Activated naive CD8-positive, alpha-beta T cell treated with anti-CD3 and anti-CD28 coated beads, Interleukin-2, amount 50 U/mL, for 24 hours (primary cell): ENCODE data around the gene PTGDR.

Source experiments
- ATAC-seq: fragments of 150-1000 bp; cut with Tn5 transposase; one replicate; pipeline ENCODE4 v1.10.0; 2021
- DNase-seq: peaks from one replicate; pipeline ENCODE4 v3.0.0; 2021
- H3K27ac Mint-ChIP-seq: one replicate; pipeline ENCODE4 v1.8.0; 2021; ENCODE audit warnings: mild to moderate bottlenecking, mixed read lengths
- H3K27me3 Mint-ChIP-seq: one replicate; pipeline ENCODE4 v1.8.0; 2021; ENCODE audit warnings: mixed read lengths
- H3K36me3 Mint-ChIP-seq: one replicate; pipeline ENCODE4 v1.8.0; 2021; ENCODE audit warnings: low read depth, mixed read lengths
- H3K4me1 Mint-ChIP-seq: one replicate; pipeline ENCODE4 v1.8.0; 2021; ENCODE audit warnings: mixed read lengths
- H3K4me3 Mint-ChIP-seq: one replicate; pipeline ENCODE4 v1.8.0; 2021; ENCODE audit warnings: mild to moderate bottlenecking, moderate library complexity, mixed read lengths
- H3K9me3 Mint-ChIP-seq: one replicate; pipeline ENCODE4 v1.8.0; 2021; ENCODE audit warnings: mixed read lengths

PTGDR gene

GRCh38 chr14:52275372-52275771 is 7.9 kb downstream of the PTGDR start:
- Mint-ChIP-seq H3K36me3 (no peaks in the 10 kb centered on the region), H3K27ac (no peak overlapping the region), H3K4me3 (no peak overlapping the region), H3K4me1 (peaks cover 16% of the 10 kb centered on the region), H3K9me3 (no peaks in the 10 kb centered on the region), H3K27me3 (peaks cover 2% of the 10 kb centered on the region)
- DNase-seq (no peak), ATAC-seq (peak; percentile 65)

GRCh38 chr14:52277552-52277951 is 10.1 kb downstream of the PTGDR start:
- no peak overlapping the region for H3K27ac Mint-ChIP-seq
- H3K4me1 Mint-ChIP-seq: peaks cover 17% of the 10 kb centered on the region
- H3K4me3 Mint-ChIP-seq: no peak overlapping the region
- H3K36me3 Mint-ChIP-seq: no peaks in the 10 kb centered on the region
- H3K9me3 Mint-ChIP-seq: no peaks in the 10 kb centered on the region
- H3K27me3 Mint-ChIP-seq: no peaks in the 10 kb centered on the region
- no peak for ATAC-seq
- DNase-seq: no peak

- ATAC-seq: no peak
Measured at GRCh38 chr14:52279408-52279807, 11.9 kb downstream of the PTGDR start.

DNA sequence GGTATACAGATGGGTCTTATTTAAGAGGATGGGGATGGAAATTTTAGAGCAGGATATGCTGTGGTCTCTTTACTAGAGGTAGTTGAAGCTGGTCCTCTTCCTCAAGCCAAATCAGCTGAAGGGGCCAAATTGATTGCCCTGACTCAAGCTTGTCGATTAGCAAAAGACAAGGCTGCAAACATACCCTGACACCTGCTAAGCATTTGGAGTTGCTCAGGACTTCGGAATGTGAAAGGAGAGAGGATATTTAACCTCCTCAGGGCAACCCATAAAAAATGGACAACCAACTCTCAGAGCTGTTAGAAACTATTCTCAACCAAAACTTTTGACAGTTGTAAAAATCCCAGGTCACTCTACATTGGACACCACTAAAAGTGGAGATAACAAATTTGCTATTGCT is 15.6 kb downstream of the PTGDR start:
- no peak overlapping the region for H3K4me3 Mint-ChIP-seq
- H3K27ac Mint-ChIP-seq: no peak overlapping the region
- no peak for DNase-seq
- H3K27me3 Mint-ChIP-seq: no peaks in the 10 kb centered on the region
- H3K4me1 Mint-ChIP-seq: peaks cover 27% of the 10 kb centered on the region
- ATAC-seq: no peak
- no peaks in the 10 kb centered on the region for H3K9me3 Mint-ChIP-seq
- H3K36me3 Mint-ChIP-seq: no peaks in the 10 kb centered on the region

More at GRCh38 chr14:52279408-52279807, 11.9 kb downstream of the PTGDR start:
- no peaks in the 10 kb centered on the region for H3K27me3 Mint-ChIP-seq
- H3K27ac Mint-ChIP-seq: no peak overlapping the region
- no peak for DNase-seq
- H3K36me3 Mint-ChIP-seq: no peaks in the 10 kb centered on the region
- H3K9me3 Mint-ChIP-seq: no peaks in the 10 kb centered on the region
- peaks cover 17% of the 10 kb centered on the region for H3K4me1 Mint-ChIP-seq
- no peak overlapping the region for H3K4me3 Mint-ChIP-seq

- no peak overlapping the region for H3K4me3 Mint-ChIP-seq
- no peak overlapping the region for H3K27ac Mint-ChIP-seq
- DNase-seq: no peak
- no peaks in the 10 kb centered on the region for H3K36me3 Mint-ChIP-seq
- no peak for ATAC-seq
- H3K9me3 Mint-ChIP-seq: peaks cover 6% of the 10 kb centered on the region
- no peaks in the 10 kb centered on the region for H3K27me3 Mint-ChIP-seq
- H3K4me1 Mint-ChIP-seq: peaks cover 21% of the 10 kb centered on the region
Measured at GRCh38 chr14:52286661-52287649, 19.5 kb downstream of the PTGDR start.

GRCh38 chr14:52296378-52296777 is 28.9 kb downstream of the PTGDR start:
- H3K4me3 Mint-ChIP-seq: no peak overlapping the region
- H3K36me3 Mint-ChIP-seq: no peaks in the 10 kb centered on the region
- no peak overlapping the region for H3K27ac Mint-ChIP-seq
- no peaks in the 10 kb centered on the region for H3K9me3 Mint-ChIP-seq
- no peak for ATAC-seq
- DNase-seq: no peak
- H3K4me1 Mint-ChIP-seq: peaks cover 13% of the 10 kb centered on the region
- no peaks in the 10 kb centered on the region for H3K27me3 Mint-ChIP-seq

- H3K4me3 Mint-ChIP-seq: no peak overlapping the region
- peaks cover 2% of the 10 kb centered on the region for H3K27me3 Mint-ChIP-seq
- H3K27ac Mint-ChIP-seq: no peak overlapping the region
- no peaks in the 10 kb centered on the region for H3K9me3 Mint-ChIP-seq
- ATAC-seq: no peak
- H3K36me3 Mint-ChIP-seq: no peaks in the 10 kb centered on the region
- H3K4me1 Mint-ChIP-seq: peaks cover 14% of the 10 kb centered on the region
- no peak for DNase-seq
Measured at GRCh38 chr14:52298795-52299194, 31.3 kb downstream of the PTGDR start.

GRCh38 chr14:52299692-52300278 is 32.3 kb downstream of the PTGDR start:
- Mint-ChIP-seq H3K27me3 (peaks cover 2% of the 10 kb centered on the region), H3K27ac (no peak overlapping the region), H3K4me1 (peaks cover 18% of the 10 kb centered on the region), H3K4me3 (no peak overlapping the region), H3K9me3 (no peaks in the 10 kb centered on the region), H3K36me3 (no peaks in the 10 kb centered on the region)
- no peak for DNase-seq
- ATAC-seq: peak; percentile 61

DNA sequence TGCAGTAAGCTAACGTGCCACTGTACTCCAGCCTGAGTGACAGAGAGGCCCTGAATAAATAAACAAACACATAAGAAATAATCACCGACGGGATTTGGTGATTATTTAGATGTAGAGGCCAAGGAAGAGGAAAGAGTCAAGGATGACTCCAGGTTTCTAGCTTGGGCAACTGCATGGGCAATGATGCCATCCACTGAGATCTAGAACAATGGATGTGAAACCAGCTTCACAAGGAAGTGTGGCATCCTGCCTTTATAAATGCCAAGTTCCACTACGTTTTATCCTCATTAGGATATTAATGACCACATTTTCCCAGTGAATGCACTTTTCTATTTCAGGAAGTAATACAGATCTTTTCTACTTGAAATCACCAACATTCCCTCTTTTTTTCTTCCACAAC is 35.7 kb downstream of the PTGDR start:
- no peaks in the 10 kb centered on the region for H3K36me3 Mint-ChIP-seq
- H3K27me3 Mint-ChIP-seq: peaks cover 2% of the 10 kb centered on the region
- H3K27ac Mint-ChIP-seq: no peak overlapping the region
- no peaks in the 10 kb centered on the region for H3K9me3 Mint-ChIP-seq
- DNase-seq (no peak), ATAC-seq (no peak)
- no peak overlapping the region for H3K4me3 Mint-ChIP-seq
- H3K4me1 Mint-ChIP-seq: peaks cover 33% of the 10 kb centered on the region

- Mint-ChIP-seq H3K4me3 (no peak overlapping the region), H3K9me3 (no peaks in the 10 kb centered on the region), H3K27me3 (peaks cover 2% of the 10 kb centered on the region), H3K27ac (no peak overlapping the region), H3K4me1 (peaks cover 33% of the 10 kb centered on the region), H3K36me3 (peaks cover 2% of the 10 kb centered on the region)
- DNase-seq (no peak), ATAC-seq (no peak)
Measured at GRCh38 chr14:52304248-52304904, 36.9 kb downstream of the PTGDR start.

GRCh38 chr14:52305014-52305413 is 37.5 kb downstream of the PTGDR start:
- Mint-ChIP-seq H3K27ac (no peak overlapping the region), H3K36me3 (peaks cover 2% of the 10 kb centered on the region), H3K4me3 (no peak overlapping the region), H3K27me3 (peaks cover 2% of the 10 kb centered on the region), H3K9me3 (no peaks in the 10 kb centered on the region), H3K4me1 (peaks cover 38% of the 10 kb centered on the region)
- DNase-seq (no peak), ATAC-seq (no peak)

DNA sequence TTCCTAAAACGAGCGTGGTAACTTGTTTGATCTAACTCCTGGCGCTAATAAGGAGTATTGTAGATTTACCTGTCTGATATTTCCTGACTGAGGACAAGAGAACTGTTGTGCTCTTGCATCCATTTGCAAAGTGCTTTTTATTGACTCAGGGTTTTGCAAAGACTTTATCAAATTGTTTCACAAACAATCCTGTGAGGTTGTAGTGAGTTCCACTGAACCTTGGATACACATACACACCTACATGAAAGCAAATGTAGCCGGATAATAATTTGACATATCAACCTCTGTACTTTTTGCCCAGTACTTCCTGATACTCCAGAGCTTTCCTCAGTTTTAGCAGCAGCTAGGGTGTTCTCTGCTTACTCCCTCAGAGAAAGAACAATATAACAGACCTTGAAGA is 39.9 kb downstream of the PTGDR start:
- ATAC-seq: no peak
- H3K4me1 Mint-ChIP-seq: peaks cover 54% of the 10 kb centered on the region
- peaks cover 2% of the 10 kb centered on the region for H3K27me3 Mint-ChIP-seq
- no peaks in the 10 kb centered on the region for H3K9me3 Mint-ChIP-seq
- no peak overlapping the region for H3K4me3 Mint-ChIP-seq
- H3K36me3 Mint-ChIP-seq: peaks cover 4% of the 10 kb centered on the region
- peak overlapping the region; percentile 45 for H3K27ac Mint-ChIP-seq
- DNase-seq: no peak

DNA sequence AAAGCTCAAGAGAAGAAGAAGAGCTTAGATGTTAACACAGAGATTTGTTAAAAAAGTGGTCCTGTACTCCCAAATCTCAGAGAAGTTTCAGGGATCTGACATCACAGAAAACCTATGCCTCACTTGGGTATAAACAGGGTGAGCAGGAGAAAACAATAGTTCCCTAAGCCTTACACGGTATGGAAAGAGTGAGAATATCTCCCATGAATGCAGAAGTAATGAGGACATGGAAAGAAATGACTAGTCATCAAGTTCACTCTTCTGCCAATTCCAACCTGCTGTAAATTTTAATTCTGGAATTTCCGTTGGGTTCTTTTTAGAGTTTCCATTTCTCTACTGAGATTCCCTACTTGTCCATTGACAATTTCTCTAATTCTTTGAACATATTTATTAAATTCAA is 40.4 kb downstream of the PTGDR start:
- ATAC-seq (peak; percentile 76), DNase-seq (no peak)
- Mint-ChIP-seq H3K9me3 (no peaks in the 10 kb centered on the region), H3K36me3 (peaks cover 4% of the 10 kb centered on the region), H3K4me3 (no peak overlapping the region), H3K27me3 (peaks cover 3% of the 10 kb centered on the region), H3K4me1 (peaks cover 58% of the 10 kb centered on the region), H3K27ac (peak overlapping the region; percentile 45)

- Mint-ChIP-seq H3K4me1 (peaks cover 76% of the 10 kb centered on the region), H3K9me3 (no peaks in the 10 kb centered on the region), H3K4me3 (no peak overlapping the region), H3K27ac (no peak overlapping the region), H3K27me3 (peaks cover 8% of the 10 kb centered on the region), H3K36me3 (peaks cover 7% of the 10 kb centered on the region)
- DNase-seq: no peak
- no peak for ATAC-seq
Measured at GRCh38 chr14:52310541-52310940, 43.0 kb downstream of the PTGDR start.

DNA sequence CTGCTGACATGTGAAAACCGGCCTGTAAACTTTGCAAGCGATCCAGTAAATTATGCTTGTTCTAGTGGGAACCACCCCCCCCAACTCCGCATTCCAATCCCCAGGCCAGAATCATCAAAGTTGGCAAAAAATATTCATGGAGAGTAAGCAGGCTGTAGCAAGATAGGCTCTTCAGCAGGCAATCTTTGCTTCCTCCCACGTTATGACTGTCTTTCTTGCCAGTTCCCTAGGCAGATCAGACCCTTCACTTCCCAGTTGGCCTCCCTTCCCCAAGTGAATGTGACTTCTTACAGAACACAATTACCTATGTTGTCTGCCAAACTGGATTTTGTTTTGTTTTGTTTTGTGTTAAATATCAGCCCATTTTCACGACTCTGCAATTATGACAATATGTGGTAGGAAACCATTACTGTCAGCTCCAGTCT is 45.4 kb downstream of the PTGDR start:
- peaks cover 83% of the 10 kb centered on the region for H3K4me1 Mint-ChIP-seq
- H3K27ac Mint-ChIP-seq: peak overlapping the region; percentile 83
- peak overlapping the region; percentile 97 for H3K4me3 Mint-ChIP-seq
- H3K27me3 Mint-ChIP-seq: peaks cover 16% of the 10 kb centered on the region
- ATAC-seq (no peak), DNase-seq (no peak)
- H3K9me3 Mint-ChIP-seq: no peaks in the 10 kb centered on the region
- H3K36me3 Mint-ChIP-seq: peaks cover 13% of the 10 kb centered on the region
